Left ventricle myocardium inferior (tissue), 1 donor: ENCODE data around the gene GRAMD2A. TPM values are rescaled to one million over a fixed set of nuclear protein-coding genes. Genes with fewer than 3 reads are reported as not detected.

Source experiments
- DNase-seq: peaks from one replicate; pipeline ENCODE4 v3.0.0-alpha.2; 2020
- H3K27ac ChIP-seq: fragments of 200-600 bp; replicated peaks from 2 replicates; pipeline ENCODE4 v1.8.0; 2021
- H3K27me3 ChIP-seq: fragments of 200-600 bp; 2 replicates; pipeline ENCODE4 v1.8.0; 2021; ENCODE audit warnings: low read depth
- H3K36me3 ChIP-seq: fragments of 200-600 bp; 2 replicates; pipeline ENCODE4 v1.8.0; 2021
- H3K4me1 ChIP-seq: fragments of 200-600 bp; 2 replicates; pipeline ENCODE4 v1.8.0; 2021
- H3K4me3 ChIP-seq: fragments of 200-600 bp; 2 replicates; pipeline ENCODE4 v1.8.0; 2021; ENCODE audit warnings: mild to moderate bottlenecking, moderate library complexity
- H3K9me3 ChIP-seq: fragments of 200-600 bp; replicated peaks from 2 replicates; pipeline ENCODE4 v1.8.0; 2021
- CTCF ChIP-seq: fragments of 200-600 bp; IDR thresholded peaks from 2 replicates; pipeline ENCODE4 v1.8.0; 2021; ENCODE audit warnings: antibody characterized with exemption, mild to moderate bottlenecking, borderline replicate concordance
- intact Hi-C: fragments of 100-400 bp; cut with micrococcal nuclease; formaldehyde crosslinking; loops from one replicate; pipeline ENCODE4 v1.11.0; 2022
- total RNA-seq: library from RNA; stranded (reverse); fragmentation: NEBNext Ultra II Directional; extraction: Animal tissue kit (Norgen Biotek cat#: 25700); gene quantifications from one replicate; pipeline ENCODE4 v1.2.1, GENCODE V29; 2021
- donor health status: DM: no; HTN: yes; CAD: no; lungs with severe emphysema.

The GRAMD2A gene
- total RNA-seq, 1 donor from 2014 or later: not detected

- Histone ChIP-seq H3K9me3 (no peaks in the 10 kb centered on the region), H3K27ac (no peak overlapping the region), H3K36me3 (peaks cover 56% of the 10 kb centered on the region), H3K4me1 (peaks cover 58% of the 10 kb centered on the region), H3K4me3 (no peak overlapping the region), H3K27me3 (peaks cover 22% of the 10 kb centered on the region)
- no peak for DNase-seq
- TF ChIP-seq CTCF: no peak
- intact Hi-C loops: no loop called here
Observed at GRCh38 chr15:72199205-72199515, 1.6 kb upstream of the GRAMD2A start.

- H3K27me3 ChIP-seq: peaks cover 22% of the 10 kb centered on the region
- no peak overlapping the region for H3K4me3 ChIP-seq
- H3K9me3 ChIP-seq: no peaks in the 10 kb centered on the region
- peaks cover 50% of the 10 kb centered on the region for H3K36me3 ChIP-seq
- intact Hi-C loops: no loop called here
- TF ChIP-seq CTCF: no peak
- no peak overlapping the region for H3K27ac ChIP-seq
- H3K4me1 ChIP-seq: peaks cover 52% of the 10 kb centered on the region
- no peak for DNase-seq
Observed at GRCh38 chr15:72198356-72199204, 993 bp upstream of the GRAMD2A start.

DNA sequence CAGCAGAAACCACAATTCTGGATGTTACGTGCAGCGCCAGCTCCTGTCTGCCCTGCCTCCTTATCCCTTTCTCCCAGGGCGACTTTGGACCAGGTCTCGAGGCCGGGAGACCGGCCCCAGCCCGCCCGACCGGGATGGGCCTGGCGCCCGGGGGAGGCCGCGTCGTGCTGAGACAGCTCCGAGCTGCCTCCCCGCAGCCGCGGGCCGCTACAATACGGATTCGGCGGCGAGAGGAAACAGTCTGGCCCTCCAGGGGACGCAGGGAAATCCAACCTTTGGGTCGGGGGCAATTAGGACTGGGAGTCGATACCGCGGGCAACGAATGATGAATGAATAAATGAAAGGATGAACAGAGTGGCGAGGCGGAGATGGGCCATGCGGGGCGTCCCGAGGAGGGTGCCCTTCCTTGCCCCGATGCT, 537 bp downstream of the GRAMD2A start:
- intact Hi-C loops: no loop called here
- Histone ChIP-seq H3K27me3 (peaks cover 22% of the 10 kb centered on the region), H3K4me3 (peak overlapping the region; percentile 67), H3K9me3 (no peaks in the 10 kb centered on the region), H3K27ac (no peak overlapping the region), H3K4me1 (peaks cover 37% of the 10 kb centered on the region), H3K36me3 (peaks cover 35% of the 10 kb centered on the region)
- TF ChIP-seq CTCF: no peak
- no peak for DNase-seq

GRCh38 chr15:72196409-72197040, 1.1 kb downstream of the GRAMD2A start:
- Histone ChIP-seq H3K9me3 (no peaks in the 10 kb centered on the region), H3K27ac (no peak overlapping the region), H3K4me1 (peaks cover 32% of the 10 kb centered on the region), H3K4me3 (peak overlapping the region; percentile 67), H3K36me3 (peaks cover 30% of the 10 kb centered on the region), H3K27me3 (peaks cover 22% of the 10 kb centered on the region)
- intact Hi-C loops: no loop called here
- TF ChIP-seq CTCF: no peak
- no peak for DNase-seq

DNA sequence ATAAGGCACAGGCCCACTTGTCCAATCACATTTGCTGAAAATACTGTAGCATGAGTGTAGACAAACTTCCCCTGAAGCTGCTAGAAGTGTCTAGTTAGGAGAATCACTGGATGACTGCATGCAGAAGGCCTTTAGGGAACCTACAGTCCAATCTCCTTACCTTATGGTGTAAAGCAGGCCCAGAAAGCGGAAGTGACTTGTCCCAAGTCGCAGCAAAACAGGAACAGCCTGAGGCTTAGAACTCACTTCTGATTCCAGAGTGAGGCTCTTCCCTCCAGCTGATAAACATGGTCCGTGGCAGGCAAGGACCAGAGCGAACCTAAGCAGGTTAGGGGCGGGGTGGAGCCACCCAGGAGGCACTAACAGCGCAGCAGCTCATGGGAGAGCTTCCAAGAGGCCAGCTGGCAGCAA, 2.5 kb downstream of the GRAMD2A start:
- intact Hi-C loops: no loop called here
- Histone ChIP-seq H3K27ac (no peak overlapping the region), H3K9me3 (no peaks in the 10 kb centered on the region), H3K27me3 (peaks cover 22% of the 10 kb centered on the region), H3K4me1 (peaks cover 17% of the 10 kb centered on the region), H3K4me3 (no peak overlapping the region), H3K36me3 (peaks cover 16% of the 10 kb centered on the region)
- no peak for DNase-seq
- no peak for TF ChIP-seq CTCF
